HEK293 (cell line): ENCODE results near the gene ZRANB1.
A peak's percentile ranks its signal among the peaks of the same experiment; 100 is the strongest.

Experiments
- GFI1B ChIP-seq: fragments of 450-650 bp; formaldehyde crosslinking; IDR thresholded peaks from 2 replicates; pipeline ENCODE4 v1.5.1; 2016; ENCODE audit warnings: missing biosample characterization, missing genetic modification characterization
- GLIS2 ChIP-seq: fragments of 450-650 bp; formaldehyde crosslinking; IDR thresholded peaks from 2 replicates; pipeline ENCODE4 v1.5.1; 2016; ENCODE audit warnings: missing biosample characterization, missing genetic modification characterization
- HOXD13 ChIP-seq: sonication (generic); formaldehyde crosslinking; IDR thresholded peaks from 2 replicates; pipeline ENCODE4 v1.8.0; 2022; ENCODE audit warnings: missing genetic modification reagents, borderline replicate concordance
- INSM2 ChIP-seq: fragments of 450-650 bp; formaldehyde crosslinking; IDR thresholded peaks from 2 replicates; pipeline ENCODE4 v1.5.1; 2016; ENCODE audit warnings: missing biosample characterization, missing genetic modification characterization
- KLF10 ChIP-seq: fragments of 450-650 bp; IDR thresholded peaks from 2 replicates; pipeline ENCODE4 v1.5.1; 2018; ENCODE audit warnings: missing biosample characterization, mild to moderate bottlenecking, missing genetic modification characterization
- KLF16 ChIP-seq: fragments of 450-650 bp; formaldehyde crosslinking; IDR thresholded peaks from 2 replicates; pipeline ENCODE4 v1.5.1; 2017; ENCODE audit warnings: missing biosample characterization, missing genetic modification characterization
- MEIS1 ChIP-seq: sonication (generic); formaldehyde crosslinking; IDR thresholded peaks from 2 replicates; pipeline ENCODE4 v1.8.1; 2022; ENCODE audit warnings: missing genetic modification reagents, mild to moderate bottlenecking, borderline replicate concordance
- PRDM4 ChIP-seq: fragments of 450-650 bp; formaldehyde crosslinking; IDR thresholded peaks from 2 replicates; pipeline ENCODE4 v1.5.1; 2017; ENCODE audit warnings: missing biosample characterization, missing genetic modification characterization
- PRDM6 ChIP-seq: fragments of 450-650 bp; formaldehyde crosslinking; IDR thresholded peaks from 2 replicates; pipeline ENCODE4 v1.5.1; 2017; ENCODE audit warnings: missing biosample characterization, missing genetic modification characterization
- YY1 ChIP-seq: fragments of 450-650 bp; formaldehyde crosslinking; IDR thresholded peaks from 2 replicates; pipeline ENCODE4 v1.5.1; 2018; ENCODE audit warnings: missing biosample characterization, missing genetic modification characterization
- YY2 ChIP-seq: fragments of 450-650 bp; formaldehyde crosslinking; IDR thresholded peaks from 2 replicates; pipeline ENCODE4 v1.5.1; 2016; ENCODE audit warnings: missing biosample characterization, missing genetic modification characterization
- ZBTB48 ChIP-seq: fragments of 450-650 bp; formaldehyde crosslinking; IDR thresholded peaks from 2 replicates; pipeline ENCODE4 v1.5.1; 2016; ENCODE audit warnings: missing biosample characterization, missing genetic modification characterization
- ZFP37 ChIP-seq: fragments of 450-650 bp; formaldehyde crosslinking; IDR thresholded peaks from 2 replicates; pipeline ENCODE4 v1.5.1; 2016; ENCODE audit warnings: missing biosample characterization, missing genetic modification characterization
- ZFP69B ChIP-seq: fragments of 450-650 bp; formaldehyde crosslinking; IDR thresholded peaks from 2 replicates; pipeline ENCODE4 v1.5.1; 2016; ENCODE audit warnings: missing biosample characterization, missing genetic modification characterization
- ZIC2 ChIP-seq: fragments of 450-650 bp; formaldehyde crosslinking; IDR thresholded peaks from 2 replicates; pipeline ENCODE4 v1.5.1; 2016; ENCODE audit warnings: missing biosample characterization, missing genetic modification characterization
- ZNF138 ChIP-seq: fragments of 450-650 bp; formaldehyde crosslinking; IDR thresholded peaks from 2 replicates; pipeline ENCODE4 v1.5.1; 2016; ENCODE audit warnings: missing biosample characterization, missing genetic modification characterization, borderline replicate concordance
- ZNF140 ChIP-seq: fragments of 450-650 bp; formaldehyde crosslinking; IDR thresholded peaks from 2 replicates; pipeline ENCODE4 v1.5.1; 2016; ENCODE audit warnings: missing biosample characterization, missing genetic modification characterization
- ZNF18 ChIP-seq: fragments of 450-650 bp; formaldehyde crosslinking; IDR thresholded peaks from 2 replicates; pipeline ENCODE4 v1.5.1; 2016; ENCODE audit warnings: missing biosample characterization, missing genetic modification characterization
- ZNF223 ChIP-seq: fragments of 450-650 bp; formaldehyde crosslinking; IDR thresholded peaks from 2 replicates; pipeline ENCODE4 v1.5.1; 2016; ENCODE audit warnings: missing biosample characterization, missing genetic modification characterization
- ZNF302 ChIP-seq: fragments of 450-650 bp; formaldehyde crosslinking; IDR thresholded peaks from 2 replicates; pipeline ENCODE4 v1.5.1; 2016; ENCODE audit warnings: missing biosample characterization, missing genetic modification characterization, low read depth
- ZNF473 ChIP-seq: fragments of 450-650 bp; formaldehyde crosslinking; IDR thresholded peaks from 2 replicates; pipeline ENCODE4 v1.5.1; 2017; ENCODE audit warnings: missing biosample characterization, missing genetic modification characterization
- ZNF548 ChIP-seq: fragments of 450-650 bp; formaldehyde crosslinking; IDR thresholded peaks from 2 replicates; pipeline ENCODE4 v1.5.1; 2016; ENCODE audit warnings: missing biosample characterization, missing genetic modification characterization
- ZNF560 ChIP-seq: fragments of 450-650 bp; formaldehyde crosslinking; IDR thresholded peaks from 2 replicates; pipeline ENCODE4 v1.5.1; 2017; ENCODE audit warnings: missing biosample characterization, missing genetic modification characterization, borderline replicate concordance
- ZNF623 ChIP-seq: fragments of 450-650 bp; formaldehyde crosslinking; IDR thresholded peaks from 2 replicates; pipeline ENCODE4 v1.5.1; 2016; ENCODE audit warnings: missing biosample characterization, missing genetic modification characterization
- ZNF660 ChIP-seq: fragments of 450-650 bp; IDR thresholded peaks from 2 replicates; pipeline ENCODE4 v1.5.1; 2018; ENCODE audit warnings: missing biosample characterization, mild to moderate bottlenecking, missing genetic modification characterization
- ZNF692 ChIP-seq: fragments of 450-650 bp; formaldehyde crosslinking; IDR thresholded peaks from 2 replicates; pipeline ENCODE4 v1.5.1; 2016; ENCODE audit warnings: missing biosample characterization, missing genetic modification characterization
- ZNF76 ChIP-seq: fragments of 450-650 bp; formaldehyde crosslinking; IDR thresholded peaks from 2 replicates; pipeline ENCODE4; 2016; ENCODE audit warnings: low read depth, missing biosample characterization, missing genetic modification characterization, borderline replicate concordance
- TF ChIP-seq, protein P1 (sequence below): fragments of 450-650 bp; formaldehyde crosslinking; IDR thresholded peaks from 2 replicates; pipeline ENCODE4 v1.5.1; 2016; ENCODE audit warnings: missing biosample characterization, missing genetic modification characterization

The ZRANB1 gene

GRCh38 chr10:124917428-124918190, 24.3 kb upstream of the ZRANB1 start (continued):
- TF ChIP-seq PRDM4 (tag by site-specific recombination): peak; percentile 98
- peak; percentile 23; the same call in 1 of the 2 replicates for TF ChIP-seq INSM2
- TF ChIP-seq ZNF660 (tag by site-specific recombination): peak; percentile 100
- TF ChIP-seq ZNF223 (tag by site-specific recombination): no peak
- TF ChIP-seq ZNF302 (tag by site-specific recombination): no peak
- peak; percentile 17; the same call in 1 of the 2 replicates for TF ChIP-seq PRDM6 (tag by site-specific recombination)
- no peak for TF ChIP-seq ZNF18 (tag by site-specific recombination)
- 0 out of 2 replicates have a peak, but pooled peaks have one; percentile 15 for TF ChIP-seq HOXD13 (CRISPR knock-in tag)
- no peak for TF ChIP-seq MEIS1 (CRISPR knock-in tag)
- TF ChIP-seq, protein P1, sequence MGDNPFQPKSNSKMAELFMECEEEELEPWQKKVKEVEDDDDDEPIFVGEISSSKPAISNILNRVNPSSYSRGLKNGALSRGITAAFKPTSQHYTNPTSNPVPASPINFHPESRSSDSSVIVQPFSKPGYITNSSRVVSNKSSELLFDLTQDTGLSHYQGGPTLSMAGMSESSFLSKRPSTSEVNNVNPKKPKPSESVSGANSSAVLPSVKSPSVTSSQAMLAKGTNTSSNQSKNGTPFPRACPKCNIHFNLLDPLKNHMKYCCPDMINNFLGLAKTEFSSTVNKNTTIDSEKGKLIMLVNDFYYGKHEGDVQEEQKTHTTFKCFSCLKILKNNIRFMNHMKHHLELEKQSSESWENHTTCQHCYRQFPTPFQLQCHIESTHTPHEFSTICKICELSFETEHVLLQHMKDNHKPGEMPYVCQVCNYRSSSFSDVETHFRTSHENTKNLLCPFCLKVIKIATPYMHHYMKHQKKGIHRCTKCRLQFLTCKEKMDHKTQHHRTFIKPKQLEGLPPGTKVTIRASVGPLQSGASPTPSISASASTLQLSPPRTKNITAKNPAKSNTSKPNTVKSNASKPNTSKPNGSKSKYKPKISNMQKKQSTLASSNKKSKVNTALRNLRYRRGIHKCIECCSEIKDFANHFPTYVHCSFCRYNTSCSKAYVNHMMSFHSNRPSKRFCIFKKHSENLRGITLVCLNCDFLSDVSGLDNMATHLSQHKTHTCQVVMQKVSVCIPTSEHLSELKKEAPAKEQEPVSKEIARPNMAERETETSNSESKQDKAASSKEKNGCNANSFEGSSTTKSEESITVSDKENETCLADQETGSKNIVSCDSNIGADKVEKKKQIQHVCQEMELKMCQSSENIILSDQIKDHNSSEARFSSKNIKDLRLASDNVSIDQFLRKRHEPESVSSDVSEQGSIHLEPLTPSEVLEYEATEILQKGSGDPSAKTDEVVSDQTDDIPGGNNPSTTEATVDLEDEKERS (tag by site-specific recombination): no peak
- TF ChIP-seq KLF10 (tag by site-specific recombination): no peak
- no peak for TF ChIP-seq ZNF623 (tag by site-specific recombination)
- peak; percentile 74 for TF ChIP-seq ZFP69B (tag by site-specific recombination)
- TF ChIP-seq YY1 (tag by site-specific recombination): peak; percentile 63; the same call in 1 of the 2 replicates
- TF ChIP-seq ZFP37 (tag by site-specific recombination): peak; percentile 40; the same call in 1 of the 2 replicates
- TF ChIP-seq ZNF548 (tag by site-specific recombination): no peak
- TF ChIP-seq YY2: no peak
- TF ChIP-seq ZNF473 (tag by site-specific recombination): no peak
- peak; percentile 72 for TF ChIP-seq GLIS2 (tag by site-specific recombination)
- no peak for TF ChIP-seq ZNF138
- no peak for TF ChIP-seq GFI1B (tag by site-specific recombination)
- TF ChIP-seq ZBTB48: no peak
- peak; percentile 33; the same call in 1 of the 2 replicates for TF ChIP-seq ZNF76 (tag by site-specific recombination)
- TF ChIP-seq ZNF560 (tag by site-specific recombination): no peak
- peak; percentile 68 for TF ChIP-seq ZNF692 (tag by site-specific recombination)
- peak; percentile 51 for TF ChIP-seq ZIC2 (tag by site-specific recombination)
- TF ChIP-seq KLF16: 0 out of 2 replicates have a peak, but pooled peaks have one; percentile 19
- TF ChIP-seq ZNF140 (tag by site-specific recombination): no peak
